NB4 (cell line): ENCODE measurements around the gene F11R.

ENCODE experiments used
- DNase-seq: peaks from one replicate; pipeline ENCODE4 v3.0.0; 2010; ENCODE audit warnings: low read depth
- H3K4me3 ChIP-seq: one replicate; pipeline ENCODE4 v1.5.1; 2011; ENCODE audit warnings: mild to moderate bottlenecking, low read depth, low read length, moderate library complexity
- MYC ChIP-seq: IDR thresholded peaks from 2 replicates; pipeline ENCODE4 v1.6.1; 2011; ENCODE audit warnings: low read depth, low read length
- POLR2A ChIP-seq: IDR thresholded peaks from 2 replicates; pipeline ENCODE4 v1.6.1; 2011; ENCODE audit warnings: mild to moderate bottlenecking; ENCODE audit not compliant: insufficient read length; ENCODE audit errors: extremely low read depth
- TF ChIP-seq, protein P1 (sequence below): IDR thresholded peaks from 2 replicates; pipeline ENCODE4 v1.6.1; 2011; ENCODE audit warnings: low read depth, low read length
- TF ChIP-seq, protein P2 (sequence below): IDR thresholded peaks from one replicate; pipeline ENCODE4 v1.5.1; 2012; ENCODE audit warnings: low read depth, low read length

F11R gene

DNA sequence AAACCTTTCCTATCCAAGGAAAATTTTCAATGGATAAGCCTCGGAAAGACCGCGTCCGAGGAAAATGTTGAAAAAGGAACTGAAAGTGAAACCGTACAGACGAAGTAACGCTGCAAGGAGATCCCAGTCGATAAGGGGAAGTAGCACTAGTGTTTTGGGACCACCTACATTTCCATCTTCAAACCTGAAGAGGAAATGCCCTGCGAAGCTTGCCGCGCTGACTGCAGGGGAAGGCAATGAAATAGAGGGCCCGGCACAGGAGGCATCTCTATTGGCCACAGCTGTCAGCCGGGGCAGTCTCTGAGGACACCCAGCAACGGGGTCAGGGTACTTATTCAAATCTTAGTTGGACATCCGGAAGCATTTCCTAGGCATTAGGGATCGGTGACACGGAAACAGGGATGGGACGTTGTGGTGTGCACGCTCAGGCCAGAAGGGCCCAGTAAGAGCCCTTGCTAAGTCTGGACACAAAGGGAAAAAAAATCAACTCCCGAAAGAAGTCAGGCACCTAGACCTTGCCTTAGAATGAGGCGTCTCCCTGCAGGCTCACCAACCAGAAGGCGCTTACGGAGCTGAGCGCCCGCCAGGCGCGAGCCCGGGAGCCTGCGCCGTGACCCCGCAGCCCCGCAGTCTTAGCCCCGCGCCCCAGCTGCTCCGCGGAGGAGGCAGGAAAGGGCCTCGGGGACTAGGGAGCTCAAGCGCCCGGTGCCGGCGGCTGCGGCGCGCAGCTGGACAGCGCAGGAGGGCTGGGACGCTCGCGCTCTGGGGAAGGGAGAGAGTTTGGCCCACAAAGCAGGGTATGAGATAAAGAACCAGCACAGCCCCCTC lies 24.2 kb upstream of the F11R start:
- peak; percentile 93 for DNase-seq
- H3K4me3 ChIP-seq = peak overlapping the region; percentile 78

DNA sequence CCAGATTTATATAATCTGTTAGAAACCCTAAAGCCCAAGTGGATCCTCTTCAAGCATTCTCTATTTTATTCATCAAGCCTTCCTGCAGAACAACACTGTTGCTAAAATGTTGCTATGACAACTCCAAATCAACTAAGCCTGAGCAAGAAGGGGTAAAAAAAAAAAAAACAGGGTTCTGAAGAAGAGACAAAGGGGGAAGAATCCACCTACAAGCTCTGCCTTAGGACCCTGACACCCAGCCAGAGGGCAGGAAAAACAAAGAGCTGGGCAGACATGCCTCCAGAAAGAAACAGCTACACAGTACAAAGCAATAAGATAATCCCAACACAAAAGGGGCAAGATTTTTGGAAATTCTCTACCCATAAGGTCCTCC lies 23.6 kb upstream of the F11R start:
- no peak for DNase-seq
- no peak for TF ChIP-seq POLR2A
- TF ChIP-seq, protein P1, sequence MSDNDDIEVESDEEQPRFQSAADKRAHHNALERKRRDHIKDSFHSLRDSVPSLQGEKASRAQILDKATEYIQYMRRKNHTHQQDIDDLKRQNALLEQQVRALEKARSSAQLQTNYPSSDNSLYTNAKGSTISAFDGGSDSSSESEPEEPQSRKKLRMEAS = no peak
- TF ChIP-seq MYC = no peak
- TF ChIP-seq, protein P2, sequence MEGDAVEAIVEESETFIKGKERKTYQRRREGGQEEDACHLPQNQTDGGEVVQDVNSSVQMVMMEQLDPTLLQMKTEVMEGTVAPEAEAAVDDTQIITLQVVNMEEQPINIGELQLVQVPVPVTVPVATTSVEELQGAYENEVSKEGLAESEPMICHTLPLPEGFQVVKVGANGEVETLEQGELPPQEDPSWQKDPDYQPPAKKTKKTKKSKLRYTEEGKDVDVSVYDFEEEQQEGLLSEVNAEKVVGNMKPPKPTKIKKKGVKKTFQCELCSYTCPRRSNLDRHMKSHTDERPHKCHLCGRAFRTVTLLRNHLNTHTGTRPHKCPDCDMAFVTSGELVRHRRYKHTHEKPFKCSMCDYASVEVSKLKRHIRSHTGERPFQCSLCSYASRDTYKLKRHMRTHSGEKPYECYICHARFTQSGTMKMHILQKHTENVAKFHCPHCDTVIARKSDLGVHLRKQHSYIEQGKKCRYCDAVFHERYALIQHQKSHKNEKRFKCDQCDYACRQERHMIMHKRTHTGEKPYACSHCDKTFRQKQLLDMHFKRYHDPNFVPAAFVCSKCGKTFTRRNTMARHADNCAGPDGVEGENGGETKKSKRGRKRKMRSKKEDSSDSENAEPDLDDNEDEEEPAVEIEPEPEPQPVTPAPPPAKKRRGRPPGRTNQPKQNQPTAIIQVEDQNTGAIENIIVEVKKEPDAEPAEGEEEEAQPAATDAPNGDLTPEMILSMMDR = no peak
- H3K4me3 ChIP-seq = peak overlapping the region; percentile 78

More for the DNA sequence above, 24.2 kb upstream of the F11R start:
- TF ChIP-seq, protein P1 = peak; percentile 23; the same call in 1 of the 2 replicates
- TF ChIP-seq MYC (no peak), POLR2A (peak; percentile 38)
- TF ChIP-seq, protein P2 = no peak

DNA sequence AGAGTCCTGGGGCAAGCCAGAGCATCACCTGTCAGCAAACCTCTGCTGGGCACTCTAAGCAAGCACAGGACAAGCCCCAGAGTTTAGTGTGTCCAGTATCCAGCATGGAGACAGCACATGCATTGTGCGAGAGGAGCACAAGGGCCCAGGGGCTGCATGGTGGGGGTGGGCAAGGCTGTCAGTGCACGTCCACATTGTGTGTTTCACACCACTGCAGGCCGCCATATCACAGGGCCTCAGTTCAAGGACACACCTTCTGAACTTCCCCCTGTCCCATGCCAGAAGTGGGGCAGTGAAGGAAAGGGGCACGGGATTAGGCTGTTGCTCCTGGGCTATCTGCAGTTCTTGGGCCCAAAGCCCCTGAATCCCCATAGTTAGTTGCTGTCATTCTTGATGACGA lies 18.6 kb upstream of the F11R start:
- DNase-seq = no peak
- H3K4me3 ChIP-seq = no peak overlapping the region
- TF ChIP-seq POLR2A = no peak
- TF ChIP-seq, protein P2 = no peak
- TF ChIP-seq, protein P1 = no peak
- no peak for TF ChIP-seq MYC

DNA sequence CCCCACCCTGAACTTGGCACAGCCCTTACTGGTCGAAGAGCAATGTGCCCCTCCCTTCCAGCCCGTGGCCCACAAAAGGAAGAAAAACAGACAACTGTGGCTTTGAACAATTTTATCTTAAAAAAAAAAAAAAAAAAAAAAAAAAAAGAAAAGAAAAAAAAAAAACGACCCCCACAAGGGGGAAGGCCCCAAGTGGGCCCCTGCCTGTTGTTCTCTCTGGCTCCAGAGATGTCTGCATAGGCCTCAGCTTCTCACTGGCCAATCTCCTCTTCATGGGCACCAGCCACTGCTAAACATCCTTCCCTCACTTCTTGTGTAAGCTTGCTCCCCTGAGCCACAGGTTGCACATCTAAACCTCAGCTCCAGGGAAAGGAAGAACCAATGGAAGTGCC lies 18.2 kb upstream of the F11R start:
- TF ChIP-seq, protein P2 = no peak
- TF ChIP-seq, protein P1 = no peak
- no peak for TF ChIP-seq POLR2A
- TF ChIP-seq MYC = no peak
- DNase-seq = no peak
- no peak overlapping the region for H3K4me3 ChIP-seq

DNA sequence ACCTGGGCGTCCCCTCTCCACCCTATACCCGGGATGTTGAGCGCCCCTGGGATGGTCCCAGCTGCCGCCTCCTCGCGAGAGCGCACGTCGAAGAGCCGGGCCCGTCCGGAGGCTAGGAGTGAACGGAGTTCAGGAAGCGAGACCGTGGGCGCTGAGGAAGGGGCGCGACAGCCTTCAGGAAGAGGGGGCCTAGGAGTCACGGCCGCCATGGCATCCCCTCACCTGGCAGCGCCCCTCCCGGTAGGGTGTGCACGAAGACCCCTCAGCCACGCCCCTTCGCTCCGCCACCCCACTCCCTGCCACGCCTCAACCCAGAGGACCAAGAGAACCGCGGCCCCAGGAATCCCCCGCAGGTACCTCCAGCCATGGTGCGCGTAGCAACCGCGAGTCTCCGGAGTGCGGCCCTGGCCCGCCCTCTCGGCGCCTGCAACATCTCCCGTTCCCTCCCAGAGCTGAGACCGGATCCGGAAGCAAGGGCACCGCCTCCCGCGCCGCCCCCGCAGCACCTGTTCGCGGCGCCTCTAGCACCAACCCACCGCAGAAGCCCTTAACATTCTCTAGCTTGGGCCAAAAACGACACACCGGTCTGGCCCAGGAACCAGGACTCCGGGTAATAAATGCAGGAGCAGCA lies 17.7 kb upstream of the F11R start, which contains the start of gene TSTD1:
Gene TSTD1, minus strand, starts transcription at position 442 of the 631 bp plus-strand sequence. Its CDS starts 75 bp downstream, at position 367.
- TF ChIP-seq, protein P2 = no peak
- TF ChIP-seq, protein P1 = no peak
- TF ChIP-seq POLR2A = no peak
- DNase-seq = no peak
- H3K4me3 ChIP-seq = no peak within 1 kb of the TSS
